ENCODE measurements around the gene WNT3A.

The WNT3A gene

DNA sequence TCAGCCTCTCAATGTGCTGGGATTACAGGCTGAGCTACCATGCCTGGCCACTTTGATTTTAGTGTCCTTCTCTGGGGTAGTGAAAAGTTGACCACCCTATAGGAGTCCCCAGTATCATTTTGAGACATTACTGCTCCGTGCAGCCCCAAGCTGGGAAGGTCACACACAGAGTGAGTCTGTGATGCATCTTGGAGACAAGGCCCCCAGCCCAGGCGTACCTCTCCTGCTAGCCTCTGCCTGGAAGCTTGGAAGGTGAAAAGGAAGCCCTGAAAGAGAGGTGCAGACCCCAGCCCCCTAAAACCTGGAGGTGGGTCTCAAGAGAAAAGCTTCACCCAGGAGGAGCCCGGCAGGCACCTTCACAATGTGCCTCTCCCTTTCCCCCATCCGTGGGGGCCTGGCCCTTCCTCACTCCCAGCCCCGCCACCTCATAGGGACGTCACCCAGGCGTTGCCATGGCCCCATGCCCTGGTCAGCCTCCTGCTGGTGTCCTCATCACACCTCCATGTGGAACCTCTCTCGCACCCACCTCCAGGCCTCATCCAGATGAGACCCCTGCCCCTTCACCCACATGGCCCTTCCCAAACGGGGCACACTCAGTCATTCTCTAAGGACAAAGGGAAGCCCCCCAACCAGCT is 70.1 kb downstream of the WNT3A start:
- TF ChIP-seq POLR2A (IDR thresholded peaks at IDR 0.05; ENCODE audit: low read depth, low read length): no peak
- DNase-seq (ENCODE audit: insufficient read length, low spot score) (no peak), FAIRE-seq (no peak)

DNA sequence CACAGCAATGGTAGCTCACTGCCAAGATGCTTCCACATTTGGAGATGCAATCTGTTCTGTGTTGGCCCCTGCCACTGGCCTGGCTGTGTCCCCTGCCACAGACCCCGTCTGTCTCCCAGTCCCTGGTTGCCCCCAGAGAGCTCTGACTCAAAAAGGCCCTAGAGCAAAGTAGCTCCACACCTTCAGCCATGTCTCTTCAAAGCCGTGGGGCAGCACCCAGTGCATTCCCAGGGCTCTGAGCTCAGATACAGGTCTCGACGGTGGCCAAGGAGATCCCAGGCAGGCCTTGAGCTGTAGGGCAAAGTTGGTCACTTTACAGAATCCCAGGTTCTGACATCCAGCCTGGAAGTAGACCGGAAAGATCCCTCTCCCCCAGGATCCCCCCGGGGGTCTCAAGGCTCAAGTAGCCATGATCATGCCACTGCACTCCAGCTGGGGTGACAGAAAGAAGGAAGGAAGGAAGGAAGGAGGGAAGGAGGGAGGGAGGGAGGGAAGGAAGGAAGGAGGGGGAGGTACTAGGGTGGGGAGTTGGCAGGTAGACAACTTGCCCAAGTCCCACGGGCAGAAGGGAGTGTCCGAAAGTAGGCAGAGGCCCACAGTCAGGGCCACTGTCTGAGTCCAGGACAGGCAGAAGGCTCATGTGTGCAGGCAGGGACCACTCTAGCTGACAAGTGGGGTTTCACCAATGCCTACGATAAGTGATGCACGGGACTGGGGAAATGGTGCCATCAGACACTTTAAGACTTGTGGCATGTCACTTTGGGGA is 71.0 kb downstream of the WNT3A start:
- no peak for DNase-seq (ENCODE audit: insufficient read length, low spot score)
- FAIRE-seq: no peak
- TF ChIP-seq POLR2A (IDR thresholded peaks at IDR 0.05; ENCODE audit: low read depth, low read length): no peak

DNA sequence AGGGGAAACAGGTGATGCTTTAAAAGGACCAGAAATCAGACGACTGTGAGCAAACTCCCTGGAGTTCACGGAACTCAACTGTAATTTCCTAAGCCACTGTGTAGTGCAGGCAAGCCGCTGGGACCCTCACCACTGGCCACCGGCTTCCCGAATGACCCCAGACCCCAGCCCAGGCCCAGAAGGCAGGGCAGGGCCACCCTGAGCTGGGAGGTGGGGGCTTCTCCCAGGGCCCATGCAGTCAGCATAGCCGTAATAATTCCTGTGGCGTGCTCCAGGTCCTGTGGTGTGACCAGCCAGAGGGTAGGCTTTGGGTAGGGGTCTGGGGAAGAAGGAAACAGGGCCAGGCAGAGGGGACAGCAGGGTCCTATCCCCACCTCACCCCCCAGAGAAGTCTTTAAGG is 72.2 kb downstream of the WNT3A start:
- no peak for FAIRE-seq

DNA sequence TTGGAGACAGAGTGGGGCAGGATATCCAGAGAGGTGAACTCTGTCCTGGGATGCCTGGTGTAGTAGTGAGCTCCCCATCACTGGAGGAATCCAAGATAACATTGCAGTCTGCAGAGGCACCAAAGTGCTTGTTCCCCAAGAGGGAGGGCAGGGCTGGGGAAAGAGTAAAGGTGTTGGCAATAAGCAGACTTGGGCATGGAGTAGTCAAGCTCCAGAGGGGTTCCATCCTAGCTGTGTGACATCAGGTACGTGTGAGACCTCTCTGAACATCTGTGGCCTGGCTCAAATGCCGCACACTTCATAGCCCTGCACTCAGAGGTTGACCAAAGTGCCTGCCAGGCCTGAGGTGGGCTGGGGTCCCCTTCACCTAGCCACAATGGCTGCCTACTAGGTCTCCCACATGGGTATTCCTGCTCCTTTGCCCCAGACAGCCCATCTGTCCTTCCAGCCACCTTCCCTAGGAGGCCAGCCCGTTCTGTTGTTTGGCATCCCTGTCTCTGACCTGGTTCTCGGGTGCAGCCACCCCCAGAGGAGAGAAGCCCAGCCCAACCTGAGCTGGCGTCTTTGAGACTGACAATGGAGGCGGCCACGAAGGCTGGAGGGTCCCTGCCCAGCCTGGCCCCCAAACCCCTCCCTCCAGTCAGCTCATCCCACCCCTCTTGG is 72.9 kb downstream of the WNT3A start:
- DNase-seq (ENCODE audit: insufficient read length, low spot score) (no peak), FAIRE-seq (no peak)
- no peak for TF ChIP-seq POLR2A (IDR thresholded peaks at IDR 0.05; ENCODE audit: low read depth, low read length)

More for the DNA sequence above, 72.2 kb downstream of the WNT3A start:
- TF ChIP-seq POLR2A (IDR thresholded peaks at IDR 0.05; ENCODE audit: low read depth, low read length): no peak
- no peak for DNase-seq (ENCODE audit: insufficient read length, low spot score)

DNA sequence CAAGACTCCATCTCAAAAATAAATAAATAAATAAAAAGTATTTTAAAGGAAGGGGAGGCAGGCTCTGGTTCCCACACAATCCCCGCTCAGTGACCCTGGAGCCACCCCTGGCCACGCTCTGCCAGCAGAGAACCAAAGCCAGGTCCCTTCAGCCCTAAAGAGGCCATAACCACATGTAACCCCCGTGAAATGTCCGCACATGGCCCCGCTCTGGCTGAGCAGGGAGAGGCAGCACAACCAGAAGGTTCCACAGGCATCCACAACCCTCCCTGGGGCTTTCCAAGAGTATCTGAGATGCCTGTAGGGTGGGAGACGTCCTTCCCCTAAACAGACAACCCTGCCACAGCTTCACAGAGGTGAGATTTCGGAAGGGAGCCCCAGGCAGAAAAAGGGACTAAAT is 74.3 kb downstream of the WNT3A start:
- no peak for TF ChIP-seq POLR2A (IDR thresholded peaks at IDR 0.05; ENCODE audit: low read depth, low read length)
- FAIRE-seq (no peak), DNase-seq (ENCODE audit: insufficient read length, low spot score) (no peak)

DNA sequence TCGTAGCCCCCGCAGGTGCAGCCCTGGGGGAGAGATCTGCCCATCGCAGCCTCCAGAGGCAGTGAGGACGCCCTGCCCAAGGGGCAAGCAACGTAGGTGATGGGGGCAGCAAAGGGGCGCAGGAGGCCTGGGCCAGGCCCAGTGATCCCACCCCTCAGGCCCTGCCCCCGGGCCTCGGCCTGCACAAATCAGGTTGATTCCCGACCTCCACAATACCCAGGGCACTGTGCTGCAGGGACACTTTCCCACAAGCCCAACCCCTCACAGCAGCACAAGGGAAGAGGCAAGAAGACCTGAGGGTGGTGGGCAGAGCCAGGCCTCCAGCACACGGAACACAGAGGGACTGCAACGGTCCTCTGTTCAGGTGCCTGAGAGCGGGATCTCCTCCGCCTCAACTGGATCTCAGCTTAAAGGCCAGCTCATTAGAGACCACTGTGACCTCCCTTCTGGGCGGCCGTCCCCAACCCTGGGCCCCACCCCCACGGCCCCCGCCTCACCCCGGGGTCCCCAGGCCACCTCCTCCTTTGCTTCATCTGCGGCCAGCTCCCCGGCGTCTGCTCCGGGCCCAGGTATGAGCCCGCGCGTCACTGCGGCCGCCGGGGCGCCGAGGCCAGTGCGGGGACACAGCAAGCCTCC is 74.9 kb downstream of the WNT3A start:
- DNase-seq (ENCODE audit: insufficient read length, low spot score) (no peak), FAIRE-seq (no peak)
- 0 out of 2 replicates have a peak, but pooled peaks have one; percentile 8 for TF ChIP-seq POLR2A (IDR thresholded peaks at IDR 0.05; ENCODE audit: low read depth, low read length)

DNA sequence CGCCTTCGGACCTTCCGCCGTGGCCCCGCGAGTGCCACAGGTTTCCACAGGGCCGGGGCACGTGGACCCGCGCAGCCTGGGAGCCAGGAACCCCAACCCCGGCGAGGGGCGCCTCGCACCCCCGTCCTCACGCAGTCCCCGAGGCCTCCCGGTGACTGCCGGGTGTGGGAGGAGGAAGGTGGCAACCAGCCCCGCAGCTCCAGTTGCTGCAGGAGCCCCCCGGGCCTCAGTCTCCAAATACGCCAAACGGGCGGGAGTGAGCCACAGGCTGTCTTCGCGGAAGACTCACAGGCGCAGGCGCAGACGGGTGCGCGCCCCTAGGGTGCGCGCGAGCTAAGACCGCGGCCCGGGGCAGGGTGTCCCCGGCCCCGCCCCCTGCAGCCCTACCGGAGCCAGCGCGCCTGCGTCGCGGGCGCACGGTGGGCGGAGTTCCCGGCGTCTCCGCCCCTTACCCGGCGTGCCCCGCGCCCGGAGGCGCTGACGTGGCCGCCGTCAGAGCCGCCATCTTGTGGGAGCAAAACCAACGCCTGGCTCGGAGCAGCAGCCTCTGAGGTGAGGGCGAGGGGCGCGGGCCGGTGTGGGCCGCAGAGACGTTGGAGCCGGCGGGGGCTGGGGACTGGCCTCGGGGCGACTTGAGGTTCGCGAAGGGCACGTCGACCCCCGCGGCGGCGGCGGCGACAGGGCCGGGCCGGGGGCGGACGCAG is 75.6 kb downstream of the WNT3A start, which contains the start of gene ARF1:
TSS of gene ARF1 (plus strand) at position 495 of the 704 bp plus-strand sequence. CDS start 14,407 bp downstream, outside the sequence.
- DNase-seq (ENCODE audit: insufficient read length, low spot score): peak; percentile 96
- no peak for FAIRE-seq
- TF ChIP-seq POLR2A (IDR thresholded peaks at IDR 0.05; ENCODE audit: low read depth, low read length): peak; percentile 72

DNA sequence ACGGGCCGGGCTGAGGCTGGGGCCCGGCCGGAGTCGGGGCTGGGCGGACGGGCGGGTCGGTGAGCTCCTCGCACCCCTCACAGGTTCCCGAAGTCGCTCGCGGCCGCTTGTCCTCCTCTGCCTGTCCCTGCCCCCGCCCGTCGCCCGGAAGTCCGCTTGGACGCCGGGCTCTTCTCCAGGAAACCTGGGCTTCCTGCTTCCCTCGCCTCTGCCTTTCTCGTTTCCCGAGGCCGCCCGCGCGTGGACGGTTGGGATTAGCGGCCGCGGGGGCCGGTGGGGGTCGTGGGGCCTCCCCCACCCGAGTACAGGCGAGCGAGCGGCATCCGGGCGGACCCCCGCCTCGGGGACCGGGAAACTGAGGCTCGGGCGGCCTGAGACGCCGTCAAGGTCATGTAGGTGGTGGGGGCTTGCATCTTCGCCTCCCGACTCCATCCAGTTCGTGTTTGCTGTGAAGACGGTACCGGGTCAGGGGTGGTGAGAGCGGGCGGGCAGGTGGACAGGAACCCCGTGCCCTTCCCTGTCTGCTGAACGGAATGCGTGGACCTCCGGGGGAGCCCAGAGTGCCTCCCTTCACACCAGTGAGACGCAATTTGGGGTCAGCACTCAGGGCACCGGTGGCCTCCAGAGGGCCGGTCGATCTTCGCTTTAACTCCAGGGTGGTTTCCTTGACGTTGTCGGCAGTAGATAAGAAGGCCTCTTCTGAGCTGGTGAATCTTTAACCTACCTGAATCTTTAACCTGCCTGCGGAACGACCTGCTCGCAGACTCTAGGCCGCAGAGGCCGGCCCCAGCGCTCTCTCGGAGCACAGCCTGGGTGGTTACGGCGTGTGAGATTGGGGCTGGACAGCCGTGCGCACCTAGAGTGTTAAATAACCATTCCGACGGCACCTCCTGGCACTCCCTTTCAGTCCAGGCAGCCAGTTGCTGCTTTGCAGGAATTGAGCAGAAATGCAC is 76.4 kb downstream of the WNT3A start:
- no peak for FAIRE-seq
- DNase-seq (ENCODE audit: insufficient read length, low spot score): no peak
- TF ChIP-seq POLR2A (IDR thresholded peaks at IDR 0.05; ENCODE audit: low read depth, low read length): no peak

DNA sequence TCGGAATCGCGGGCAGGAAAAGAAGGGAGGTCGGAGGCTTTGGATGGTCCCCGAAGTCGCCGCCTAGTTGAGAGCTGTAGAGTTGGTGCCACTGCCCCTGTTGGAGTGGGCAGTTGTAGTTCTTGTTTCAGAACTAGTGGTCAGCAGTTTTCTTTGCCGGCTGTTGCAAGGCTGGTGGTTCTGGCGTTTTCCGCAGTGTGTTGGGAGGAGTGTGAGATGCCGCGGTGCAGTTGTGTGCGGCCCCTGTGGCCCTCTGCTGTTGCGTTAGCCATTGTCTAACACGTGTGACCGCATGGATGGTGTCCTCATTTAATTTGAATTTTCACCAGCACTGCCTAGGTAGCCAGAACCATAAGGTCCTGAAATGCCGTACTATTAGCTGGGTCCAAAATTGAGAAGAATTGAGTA is 77.1 kb downstream of the WNT3A start:
- no peak for TF ChIP-seq POLR2A (IDR thresholded peaks at IDR 0.05; ENCODE audit: low read depth, low read length)
- FAIRE-seq (no peak), DNase-seq (ENCODE audit: insufficient read length, low spot score) (no peak)

DNA sequence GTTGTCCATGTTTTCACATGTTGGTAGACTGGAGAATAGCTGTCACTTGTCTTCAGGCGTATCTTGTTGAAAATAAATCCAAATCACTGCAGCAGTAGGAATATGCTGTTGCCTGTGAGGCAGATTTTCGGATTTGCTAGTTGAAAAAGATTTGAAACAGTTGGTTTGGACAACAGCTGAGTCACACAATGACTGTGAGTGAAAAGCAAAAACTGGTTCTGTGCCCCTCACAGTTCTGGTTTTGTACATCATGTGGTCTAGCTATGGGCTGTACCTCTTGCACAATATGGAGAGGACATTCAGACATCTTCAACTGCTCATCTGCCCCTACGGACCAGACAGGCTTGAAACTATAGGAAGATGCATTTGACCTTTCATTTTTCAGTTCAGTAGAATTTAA is 77.5 kb downstream of the WNT3A start:
- no peak for FAIRE-seq
- TF ChIP-seq POLR2A (IDR thresholded peaks at IDR 0.05; ENCODE audit: low read depth, low read length): no peak

DNA sequence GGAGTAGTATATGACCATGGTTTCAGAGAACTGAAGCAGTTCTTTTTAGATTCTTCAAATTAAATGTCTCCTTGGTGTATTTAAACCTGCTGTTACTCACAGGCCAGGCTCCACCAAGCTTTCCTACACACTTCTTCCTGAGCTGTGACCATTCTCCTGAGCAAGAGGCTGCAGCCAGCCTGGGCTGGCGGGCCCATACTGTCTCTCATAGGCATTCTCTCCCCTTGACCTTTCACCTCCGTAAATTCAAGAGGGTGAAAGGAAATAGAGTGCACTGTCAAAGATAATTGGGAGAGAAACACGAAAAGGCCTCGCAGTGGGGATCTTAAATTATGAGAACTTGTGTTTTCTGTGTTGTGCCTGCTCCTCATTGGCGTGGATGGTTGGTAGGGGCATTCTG is 78.0 kb downstream of the WNT3A start:
- no peak for TF ChIP-seq POLR2A (IDR thresholded peaks at IDR 0.05; ENCODE audit: low read depth, low read length)
- FAIRE-seq: no peak

More for the DNA sequence above, 77.5 kb downstream of the WNT3A start:
- no peak for DNase-seq (ENCODE audit: insufficient read length, low spot score)

DNA sequence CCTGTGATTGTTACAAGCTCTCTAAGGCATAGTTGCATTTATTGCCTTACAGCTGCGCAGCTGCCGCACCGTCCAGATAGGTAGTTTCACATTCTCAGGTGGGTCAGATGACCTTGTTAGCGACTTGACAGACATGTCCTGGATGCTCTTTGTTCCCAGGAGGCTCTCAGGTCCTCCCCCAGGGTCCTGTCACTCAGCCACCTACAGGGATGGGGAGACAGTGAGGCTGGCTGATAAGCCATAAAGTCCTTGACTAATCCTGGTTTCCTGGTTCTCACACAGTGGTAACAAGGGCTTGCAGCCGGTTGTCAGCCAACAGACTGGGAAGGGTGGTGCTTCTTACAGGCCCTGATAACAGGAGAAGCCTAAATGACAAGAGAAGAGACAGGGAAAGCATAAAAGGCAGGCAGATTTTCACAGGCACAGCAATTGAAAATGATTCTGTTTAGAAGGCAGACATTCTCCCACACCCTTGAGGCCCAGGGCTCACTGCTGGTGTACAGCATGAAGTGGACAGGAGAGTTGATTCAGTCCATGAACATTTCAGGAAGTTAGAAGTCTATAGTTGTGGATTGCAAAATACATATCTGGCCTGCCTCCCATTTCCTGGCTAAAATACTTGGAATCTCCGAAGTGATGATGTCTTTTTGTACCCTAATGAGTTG is 78.6 kb downstream of the WNT3A start:
- DNase-seq (ENCODE audit: insufficient read length, low spot score) (no peak), FAIRE-seq (no peak)
- no peak for TF ChIP-seq POLR2A (IDR thresholded peaks at IDR 0.05; ENCODE audit: low read depth, low read length)

More for the DNA sequence above, 78.0 kb downstream of the WNT3A start:
- no peak for DNase-seq (ENCODE audit: insufficient read length, low spot score)
